HG02970 (cell line): ENCODE measurements around the gene HOXB7.

ENCODE experiments used
- ATAC-seq: cut with Tn5 transposase; IDR thresholded peaks from one replicate; pipeline ENCODE4 v1.9.1; 2021; ENCODE audit warnings: mild to moderate bottlenecking, moderate library complexity, moderate number of reproducible peaks; ENCODE audit not compliant: unreplicated experiment, low FRiP score

The HOXB7 gene

DNA sequence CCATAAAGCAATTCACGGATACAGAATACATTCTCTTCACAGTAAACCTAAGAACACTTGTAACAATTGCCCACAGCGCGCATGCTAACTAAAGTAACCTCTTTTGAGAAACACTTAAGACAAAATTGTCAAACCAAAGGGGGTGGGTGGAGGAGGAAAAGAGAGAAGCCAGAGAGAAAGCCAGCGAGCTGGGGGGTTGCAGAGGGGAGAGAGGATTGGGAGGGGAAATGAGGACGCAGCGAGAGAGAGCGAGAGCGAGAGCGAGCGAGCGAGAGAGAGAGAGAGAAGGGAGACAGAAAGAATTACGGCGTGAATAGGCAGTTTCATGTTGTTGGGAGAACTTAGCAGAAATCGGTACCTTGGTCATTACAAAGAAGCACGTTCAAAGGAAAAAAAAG lies 1.6 kb upstream of the HOXB7 start:
- ATAC-seq: no peak

DNA sequence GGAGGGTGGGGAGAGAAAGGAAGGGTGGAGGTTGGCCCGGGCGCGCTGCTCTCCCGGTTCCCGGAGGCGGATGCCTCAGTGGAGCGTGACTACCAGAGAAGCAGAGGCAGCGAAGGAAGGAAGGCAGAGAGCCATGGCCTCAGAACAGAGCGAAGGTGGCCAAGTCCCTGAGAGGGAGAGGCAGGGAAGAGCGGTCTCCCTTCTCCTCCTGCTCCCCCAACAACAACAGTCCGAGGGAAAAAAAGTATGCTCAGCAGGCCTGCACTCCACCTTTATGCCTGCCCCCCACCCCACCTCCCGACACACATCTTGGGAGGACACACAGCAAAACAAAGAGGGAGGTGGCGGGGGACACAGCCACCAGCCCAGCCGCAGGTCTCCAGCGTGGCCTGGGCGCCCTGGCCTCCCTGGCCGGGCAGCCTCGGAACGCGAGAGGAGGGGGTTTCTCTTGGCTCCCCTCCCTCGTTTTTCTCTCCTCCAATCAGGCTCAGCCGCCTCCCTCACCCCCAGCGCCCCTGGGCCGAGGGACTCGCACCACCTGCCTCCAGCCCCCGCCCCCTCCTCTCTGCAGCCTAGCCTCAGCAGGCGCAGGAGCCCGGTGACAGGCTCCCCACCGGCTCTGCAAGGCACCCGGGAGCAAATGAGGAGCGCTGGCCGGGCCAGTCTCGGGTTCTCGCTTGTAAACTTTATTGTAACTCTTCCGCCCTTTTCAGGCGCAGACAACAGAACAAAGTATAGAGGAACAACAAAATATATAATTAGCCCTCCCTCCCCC lies 1.1 kb upstream of the HOXB7 start:
- no peak for ATAC-seq

DNA sequence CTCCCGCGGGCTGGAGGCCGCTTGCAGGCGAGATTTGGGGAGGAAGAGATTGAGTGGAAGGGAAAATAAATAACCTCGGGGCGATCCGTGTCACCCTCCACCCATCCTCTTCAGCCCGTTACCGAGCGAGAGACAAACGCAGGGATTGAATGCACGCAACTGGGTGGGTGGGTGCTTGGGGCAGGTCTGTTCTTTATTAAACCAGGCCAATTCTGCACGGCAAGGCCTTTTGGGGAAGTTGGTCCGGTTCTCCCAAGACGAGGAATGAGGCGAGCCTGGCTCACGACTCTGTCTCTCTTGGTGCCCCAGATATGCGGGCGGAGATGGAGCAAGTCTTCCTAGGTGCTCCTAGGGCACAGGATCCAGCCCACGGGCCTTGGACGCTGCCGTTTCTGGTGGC lies 396 bp upstream of the HOXB7 start:
- ATAC-seq: no peak

DNA sequence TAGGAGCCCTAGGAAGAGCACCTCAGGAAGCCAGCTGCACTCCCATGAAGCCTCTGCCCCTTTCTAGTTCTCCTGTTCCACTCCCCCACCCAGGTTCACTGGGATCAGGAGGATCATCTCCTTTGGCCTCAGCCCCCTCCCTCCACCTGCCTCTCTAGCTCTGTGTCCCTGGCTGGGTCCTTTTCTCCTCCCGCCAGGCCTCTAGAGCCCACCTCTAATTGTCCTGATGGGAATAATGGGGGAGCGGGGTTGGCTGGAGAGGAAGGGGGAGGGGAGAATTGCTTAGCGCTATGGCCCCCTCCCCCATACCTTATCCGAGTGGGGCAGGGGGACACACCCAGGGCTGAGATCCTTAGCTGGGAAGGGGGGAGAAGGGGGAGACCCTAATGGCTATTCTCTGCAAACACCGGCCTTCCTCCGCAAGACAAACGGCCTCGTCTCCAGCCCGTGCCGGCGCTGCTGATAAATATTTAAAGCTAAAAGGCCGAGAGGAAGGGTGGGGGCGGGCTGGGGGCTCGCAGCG lies 997 bp downstream of the HOXB7 start:
- ATAC-seq: no peak

DNA sequence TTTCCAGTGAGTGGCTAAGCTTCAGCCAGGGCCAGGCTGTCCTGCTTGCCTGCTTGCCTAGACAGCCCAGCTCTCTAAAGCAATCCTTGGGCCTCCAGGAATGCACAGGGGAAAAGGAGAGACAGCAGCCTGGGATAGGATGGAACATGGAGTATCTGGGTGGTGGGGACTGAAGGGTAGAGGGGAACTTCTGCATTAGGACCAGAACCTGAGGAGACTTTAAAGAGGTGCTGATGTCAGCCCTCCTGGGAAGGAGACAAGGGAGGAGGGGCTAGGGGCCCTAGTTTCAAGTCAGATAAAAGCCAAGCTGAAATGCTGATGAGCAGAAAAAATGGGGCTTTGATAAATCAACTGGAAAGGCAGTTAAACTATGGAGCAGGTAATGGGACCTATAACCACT lies 1.8 kb downstream of the HOXB7 start:
- no peak for ATAC-seq

DNA sequence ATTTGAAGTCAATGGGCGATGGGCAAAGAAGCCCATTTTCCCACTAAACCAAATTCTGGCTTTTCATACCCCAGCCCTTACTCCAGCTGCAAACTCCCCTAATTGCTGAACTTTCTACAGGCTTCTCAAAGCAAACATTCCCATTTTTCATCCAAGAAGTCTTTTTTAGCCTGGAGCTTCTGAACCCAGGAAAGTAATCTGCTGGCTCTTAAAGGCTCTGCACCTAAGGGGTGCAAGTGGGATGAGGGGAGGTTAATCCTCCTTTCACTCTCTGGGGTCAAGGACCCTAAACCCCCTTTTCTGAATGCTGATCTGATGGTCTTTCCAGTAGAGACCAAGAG lies 2.4 kb downstream of the HOXB7 start:
- no peak for ATAC-seq

DNA sequence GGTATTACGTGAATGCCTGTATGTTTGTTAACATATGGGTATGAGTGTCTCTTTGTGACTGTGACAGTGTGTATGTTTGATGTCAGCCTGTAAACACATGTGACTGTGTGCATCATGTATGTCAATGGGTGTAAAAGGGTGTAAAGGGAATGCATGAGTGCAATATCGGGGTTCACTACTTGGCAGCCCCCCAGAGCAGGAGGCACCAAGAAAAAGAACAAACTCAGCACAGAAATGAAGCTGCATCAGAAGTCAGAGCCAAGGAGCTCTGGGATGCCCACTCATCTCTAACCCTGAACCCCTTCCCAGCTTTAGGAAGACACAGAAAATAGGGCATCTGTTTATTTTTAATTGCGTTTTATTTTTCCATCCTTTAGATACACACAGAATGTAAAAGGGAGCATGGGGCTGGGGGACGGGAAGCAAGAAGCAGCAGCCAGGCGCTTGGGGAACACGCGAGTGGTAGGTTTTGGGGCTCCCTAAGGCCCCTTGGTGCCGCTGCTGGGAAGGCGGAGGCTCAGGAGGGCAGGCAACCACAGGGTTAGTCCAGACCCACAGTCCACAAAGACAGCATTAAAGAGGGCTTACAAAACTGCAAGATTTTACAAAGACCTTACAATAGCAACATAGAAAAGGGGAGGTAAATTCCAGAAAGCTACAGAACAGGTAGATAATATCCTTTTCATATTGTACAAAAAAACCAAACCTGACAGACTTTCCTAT lies 3.8 kb downstream of the HOXB7 start:
- ATAC-seq: no peak

DNA sequence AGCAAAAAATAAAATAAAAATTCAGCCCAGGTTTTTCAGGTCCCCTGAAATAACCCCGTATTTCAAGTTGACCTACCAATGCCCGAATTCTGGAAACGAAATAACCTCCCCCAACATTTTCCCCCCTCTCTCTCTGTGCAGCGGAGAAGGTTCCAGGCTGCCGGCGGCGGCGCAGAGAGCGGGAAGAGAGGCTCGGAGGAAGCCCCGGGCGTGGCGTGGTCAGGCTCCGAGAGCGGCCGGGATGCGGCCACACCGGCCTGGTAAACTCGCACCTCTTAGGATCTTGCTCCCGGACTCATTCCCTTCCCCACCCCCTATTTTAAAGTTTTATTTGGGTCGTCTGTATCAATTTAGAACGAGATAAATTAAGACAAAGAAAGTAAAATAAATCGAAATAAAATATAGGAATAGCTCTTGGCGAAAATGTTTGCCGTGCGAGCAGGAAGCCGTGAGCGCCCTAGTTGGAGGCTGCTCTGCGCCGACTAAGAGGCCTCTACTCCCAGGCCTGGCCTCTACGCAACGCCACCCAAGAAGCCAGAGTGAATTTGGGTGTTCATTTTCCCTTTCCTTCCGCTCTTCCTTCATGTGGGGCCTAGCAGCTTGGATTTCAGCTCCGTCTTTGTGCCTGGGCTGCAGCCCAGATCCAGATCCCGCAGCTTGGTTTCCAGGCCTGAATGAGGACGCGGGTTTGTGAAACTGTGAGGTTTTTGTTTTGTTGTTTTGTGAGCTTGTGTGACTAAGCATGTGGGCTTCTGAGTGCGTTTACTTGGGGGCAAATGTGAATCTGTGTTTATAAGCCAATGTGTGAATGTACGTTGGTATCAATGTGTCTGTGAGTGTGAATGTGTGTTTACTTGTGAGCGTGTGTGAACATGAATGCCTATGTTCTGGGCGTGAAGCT lies 4.6 kb downstream of the HOXB7 start:
- no peak for ATAC-seq

DNA sequence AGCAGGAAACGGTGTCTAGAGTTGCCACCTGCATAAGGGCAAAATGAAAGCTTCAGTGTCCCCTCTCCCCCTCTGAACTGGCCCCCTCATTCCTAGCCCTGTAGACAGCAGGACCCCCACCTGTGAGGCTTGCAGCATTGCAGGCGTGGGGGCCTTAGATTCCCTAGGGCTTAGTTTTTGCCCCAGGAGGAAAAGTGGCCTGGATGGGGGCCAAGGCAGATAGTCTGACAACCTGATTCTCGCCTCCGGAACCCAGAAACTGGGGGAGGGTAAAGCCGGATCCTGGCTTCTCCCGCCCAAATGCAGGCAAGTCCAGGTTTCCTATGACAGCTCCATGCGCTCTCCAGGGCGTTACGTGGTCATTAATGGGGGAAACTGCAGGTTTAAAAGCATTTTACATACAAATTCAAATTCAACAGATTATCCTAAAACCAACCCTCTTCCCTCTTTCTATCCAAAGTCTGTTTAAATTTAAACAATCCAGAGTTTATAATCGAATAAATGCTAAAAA lies 5.4 kb downstream of the HOXB7 start:
- no peak for ATAC-seq

DNA sequence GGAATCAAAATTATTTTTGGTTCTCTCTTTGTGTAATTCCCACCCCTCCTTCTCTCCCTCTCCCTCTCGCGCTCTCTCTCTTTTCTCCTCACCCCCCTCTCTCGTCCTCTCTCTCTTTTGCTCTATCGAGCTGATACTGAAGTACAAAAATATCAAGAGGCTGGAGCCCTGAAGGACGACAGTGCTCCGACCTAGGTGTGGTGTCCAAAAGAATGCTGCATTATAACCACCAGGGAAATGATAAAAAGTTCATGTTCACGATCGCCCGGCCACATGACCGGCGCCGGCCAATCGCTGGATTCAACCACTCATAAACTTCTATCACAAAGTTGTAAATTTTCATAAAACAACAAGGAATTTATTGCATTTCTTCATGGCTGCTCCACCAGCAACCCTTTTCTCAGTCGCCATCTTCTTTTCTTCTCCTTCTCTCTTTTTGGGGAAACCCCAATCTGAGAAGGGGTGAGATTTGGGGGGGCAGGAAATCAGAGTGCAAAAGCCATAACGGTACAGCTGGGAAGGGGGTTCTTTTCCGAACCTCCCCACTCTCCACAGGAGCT lies 6.0 kb downstream of the HOXB7 start, which contains the start of gene HOXB6:
Gene HOXB6 (minus strand): TSS at position 217 of the 560 bp plus-strand sequence. CDS start 6,836 bp downstream, outside the sequence.
- ATAC-seq: no peak

DNA sequence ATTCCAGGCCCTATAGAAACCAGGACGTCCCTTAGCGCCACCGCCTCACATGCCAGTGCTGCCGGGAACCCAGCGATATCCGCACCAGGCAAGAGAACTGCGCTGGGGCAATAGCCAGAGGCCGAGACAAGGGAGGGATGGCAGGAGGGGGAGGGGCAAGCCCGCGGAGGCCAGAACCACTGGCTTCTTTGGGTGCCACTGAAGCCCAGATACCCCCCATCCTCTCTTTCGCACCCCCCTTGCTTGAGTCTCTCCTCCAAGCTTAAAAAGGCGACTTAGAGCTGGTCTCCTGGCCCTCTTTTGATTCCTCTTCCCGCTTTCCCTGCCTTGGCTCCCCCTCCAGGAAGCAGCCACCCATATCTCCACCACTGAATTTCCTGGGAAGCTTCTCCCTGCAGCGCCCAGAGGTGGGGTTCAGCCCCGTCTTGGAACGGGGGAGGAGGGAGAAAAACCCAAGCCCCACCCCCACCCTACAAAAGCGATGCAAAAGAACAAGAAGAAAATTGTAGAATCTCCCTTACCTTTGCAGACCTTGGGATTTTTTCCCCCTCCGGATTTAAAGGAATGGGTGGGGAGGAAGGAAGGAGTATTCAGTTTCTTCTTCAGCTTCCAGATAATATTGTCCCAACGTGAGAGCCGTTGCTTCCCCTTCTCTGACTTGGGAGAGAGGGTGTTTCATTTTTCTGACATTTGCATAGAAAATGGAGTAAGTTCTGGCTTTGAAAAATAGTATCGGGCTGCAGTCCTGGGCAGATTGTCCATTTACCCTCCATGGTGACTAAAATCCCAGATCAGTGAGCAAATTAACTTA lies 6.7 kb downstream of the HOXB7 start:
- no peak for ATAC-seq

DNA sequence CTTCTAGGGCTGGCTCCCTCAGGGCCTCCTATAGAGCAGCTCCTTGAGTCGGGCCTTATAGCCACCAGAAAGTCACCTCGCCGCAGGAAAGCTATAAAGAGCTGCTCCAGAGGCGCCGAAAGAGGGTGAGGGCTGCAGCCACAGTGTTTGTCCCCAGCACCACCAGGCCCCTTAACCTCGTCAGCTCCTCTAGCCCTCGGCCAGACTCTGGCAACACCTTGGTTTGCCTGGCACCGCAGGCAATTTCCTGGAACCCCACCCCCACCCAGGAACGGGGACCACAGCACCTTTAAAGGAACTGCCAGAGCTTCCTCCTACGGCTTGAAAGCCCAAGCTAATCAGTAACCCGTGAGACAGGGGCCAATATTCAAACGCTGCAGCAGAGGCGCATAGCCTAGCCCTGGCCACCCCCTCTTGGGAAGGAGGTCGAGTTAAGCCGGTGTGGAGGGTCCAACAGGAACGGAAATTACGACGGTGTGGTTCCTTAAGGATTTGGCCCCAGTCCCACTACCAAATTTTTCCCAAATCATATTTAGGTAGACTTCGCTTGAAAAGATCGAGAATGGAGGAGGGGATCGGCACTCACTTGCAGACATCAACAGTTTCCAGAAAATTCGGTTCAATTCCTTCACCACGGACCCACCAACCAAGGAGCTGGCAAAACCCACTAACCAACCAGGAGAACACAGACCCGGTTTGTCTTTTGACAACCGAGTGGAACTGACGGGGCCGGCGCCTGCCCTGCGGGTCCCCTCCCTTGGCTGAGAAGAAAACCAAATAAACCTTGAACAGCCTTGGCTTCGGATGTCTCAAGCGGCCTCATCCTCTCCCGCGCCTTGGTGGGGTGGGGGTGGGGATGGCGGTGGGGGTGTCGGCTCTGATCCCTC lies 9.0 kb downstream of the HOXB7 start:
- ATAC-seq: no peak

DNA sequence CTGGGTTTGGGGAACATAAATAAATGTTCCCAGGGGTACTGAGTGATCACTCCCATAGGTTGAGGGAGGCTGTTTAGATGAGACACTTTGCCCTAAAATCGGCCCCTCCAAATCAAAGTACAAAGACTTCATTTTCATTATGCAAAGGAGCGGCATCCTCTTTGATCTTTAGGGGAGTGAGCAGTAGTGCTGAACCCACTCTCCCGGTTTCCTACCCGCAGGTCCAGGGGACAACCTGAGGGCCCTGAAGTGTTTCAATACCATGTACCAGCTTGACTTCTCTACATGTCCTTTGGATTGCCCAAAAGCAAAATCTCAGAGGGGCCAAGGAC lies 9.6 kb downstream of the HOXB7 start:
- ATAC-seq: no peak

DNA sequence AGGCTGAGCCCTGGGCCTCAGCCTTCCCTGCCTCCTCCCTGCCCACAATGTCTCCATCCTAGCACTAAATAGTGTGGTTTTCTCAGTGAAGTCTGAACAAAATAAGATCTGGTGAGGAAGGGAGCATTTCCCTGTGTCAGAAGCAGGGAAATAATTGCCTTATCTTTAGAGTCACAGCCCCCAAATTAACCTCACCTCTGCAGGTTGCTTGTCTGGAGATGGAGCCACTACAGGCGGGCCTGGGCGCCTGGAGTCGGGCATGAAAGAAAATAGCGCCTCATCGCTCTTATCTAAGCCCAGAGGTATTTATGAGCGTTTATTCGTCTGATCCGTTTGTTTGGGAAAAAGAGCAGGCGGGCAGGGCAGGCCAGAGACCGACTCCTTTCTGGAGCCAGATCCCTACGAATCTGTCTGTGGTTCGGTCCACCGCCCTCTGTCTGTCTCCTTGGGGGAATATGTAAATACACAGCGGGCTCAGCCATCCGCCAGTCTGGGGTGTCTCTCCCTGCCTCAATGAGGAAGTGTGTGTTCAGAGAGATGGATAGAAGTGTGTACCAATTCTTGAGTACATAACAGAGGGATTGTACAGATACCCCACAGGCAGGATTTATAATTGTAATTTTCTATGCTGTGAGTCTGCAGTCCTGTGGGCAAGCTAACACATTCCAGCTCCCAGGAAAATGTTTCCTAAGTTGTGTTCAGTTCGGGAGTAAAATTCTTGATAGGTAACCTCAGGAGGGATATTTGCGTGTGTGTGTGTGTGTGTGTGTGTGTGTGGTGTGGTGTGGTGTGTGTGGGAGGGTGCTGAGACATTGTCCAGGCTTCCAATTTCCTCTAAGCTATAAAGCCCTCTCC lies 10.3 kb downstream of the HOXB7 start:
- no peak for ATAC-seq

DNA sequence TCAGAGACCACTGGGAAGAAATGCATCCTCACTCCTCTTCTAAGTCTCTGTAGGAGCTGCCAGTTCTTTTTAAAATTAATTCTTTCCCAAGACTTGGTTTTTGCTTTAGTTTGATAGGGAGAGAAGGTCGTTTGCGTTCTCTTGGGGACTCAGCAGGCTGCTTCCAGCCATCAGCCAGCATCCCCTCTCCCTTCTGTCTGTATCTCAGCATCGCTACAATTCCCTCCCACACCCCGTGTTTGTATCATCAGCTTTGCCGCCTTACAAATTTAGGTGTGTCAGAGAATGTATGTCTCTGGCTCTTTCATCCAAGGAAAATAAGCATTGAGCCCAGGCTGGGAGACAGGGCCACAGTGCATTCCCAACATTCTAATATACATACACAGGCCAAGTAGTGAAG lies 11.5 kb downstream of the HOXB7 start:
- no peak for ATAC-seq

DNA sequence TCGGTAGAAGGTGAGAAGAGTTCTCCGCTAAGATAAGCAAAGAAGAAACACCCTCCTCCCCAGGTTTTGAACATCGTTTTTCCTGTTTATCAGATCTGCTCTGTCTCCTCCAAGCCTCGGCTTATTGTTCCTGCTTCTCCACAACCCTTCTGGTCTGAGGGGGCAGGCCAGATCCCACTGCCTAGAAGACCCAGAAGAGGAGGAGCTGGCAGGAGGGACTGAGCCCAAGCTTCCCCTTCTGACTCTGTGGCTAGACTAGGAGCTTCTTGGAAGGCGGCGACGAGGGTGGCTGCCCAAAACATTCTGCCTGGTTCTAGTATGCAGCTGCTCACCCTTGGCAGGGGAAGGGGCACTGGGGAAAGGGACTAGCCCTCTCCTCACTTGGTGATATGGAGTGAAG lies 12.1 kb downstream of the HOXB7 start:
- ATAC-seq: no peak

DNA sequence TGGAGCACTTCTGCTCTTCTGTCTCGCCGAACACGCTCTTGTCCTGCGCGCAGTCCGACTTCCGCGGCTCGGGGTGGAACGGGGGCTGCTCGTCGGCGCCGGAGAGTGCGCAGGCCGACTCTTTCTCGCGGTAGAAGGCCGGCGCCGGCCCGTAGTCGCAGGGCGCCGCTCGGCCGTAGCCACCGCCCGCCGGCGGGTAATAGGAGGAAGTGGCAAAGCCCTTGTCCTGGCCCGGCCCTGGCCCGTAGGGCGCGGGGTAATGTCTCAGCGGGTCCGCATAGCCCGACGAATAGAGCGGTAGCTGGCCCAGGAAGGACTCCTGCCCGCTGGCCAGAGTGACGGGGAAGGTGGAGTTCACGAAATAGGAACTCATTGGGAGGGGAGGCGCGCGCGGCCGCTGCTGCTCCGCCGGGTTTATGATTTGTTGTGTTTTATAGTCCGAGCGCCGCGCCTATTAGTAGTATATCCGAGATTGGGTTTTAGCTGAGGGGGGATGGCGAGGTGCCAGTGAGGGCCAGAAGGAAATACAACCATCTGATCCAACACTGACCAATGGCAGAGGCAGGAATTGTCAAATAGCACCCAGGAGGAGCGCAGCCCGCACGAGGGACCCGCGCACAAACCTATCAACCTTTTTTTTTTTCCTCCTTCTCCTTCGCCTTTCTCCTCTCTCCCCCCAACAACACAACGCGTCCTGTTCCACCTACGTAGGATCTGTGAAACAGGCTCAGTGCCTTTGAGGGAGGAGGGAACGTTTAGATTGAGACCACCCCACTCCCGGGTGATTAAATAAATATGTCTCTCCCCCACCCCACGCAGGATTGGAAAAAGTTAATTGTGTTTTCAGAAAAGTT lies 12.8 kb downstream of the HOXB7 start:
- no peak for ATAC-seq
